ENCODE measurements around the gene CRLF3. TPM values are rescaled to one million over a fixed set of nuclear protein-coding genes. Genes with fewer than 3 reads are reported as not detected.

Gene CRLF3, protein sequence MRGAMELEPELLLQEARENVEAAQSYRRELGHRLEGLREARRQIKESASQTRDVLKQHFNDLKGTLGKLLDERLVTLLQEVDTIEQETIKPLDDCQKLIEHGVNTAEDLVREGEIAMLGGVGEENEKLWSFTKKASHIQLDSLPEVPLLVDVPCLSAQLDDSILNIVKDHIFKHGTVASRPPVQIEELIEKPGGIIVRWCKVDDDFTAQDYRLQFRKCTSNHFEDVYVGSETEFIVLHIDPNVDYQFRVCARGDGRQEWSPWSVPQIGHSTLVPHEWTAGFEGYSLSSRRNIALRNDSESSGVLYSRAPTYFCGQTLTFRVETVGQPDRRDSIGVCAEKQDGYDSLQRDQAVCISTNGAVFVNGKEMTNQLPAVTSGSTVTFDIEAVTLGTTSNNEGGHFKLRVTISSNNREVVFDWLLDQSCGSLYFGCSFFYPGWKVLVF
- 9.6 and 9.8 TPM in 2 replicates for total RNA-seq

DNA sequence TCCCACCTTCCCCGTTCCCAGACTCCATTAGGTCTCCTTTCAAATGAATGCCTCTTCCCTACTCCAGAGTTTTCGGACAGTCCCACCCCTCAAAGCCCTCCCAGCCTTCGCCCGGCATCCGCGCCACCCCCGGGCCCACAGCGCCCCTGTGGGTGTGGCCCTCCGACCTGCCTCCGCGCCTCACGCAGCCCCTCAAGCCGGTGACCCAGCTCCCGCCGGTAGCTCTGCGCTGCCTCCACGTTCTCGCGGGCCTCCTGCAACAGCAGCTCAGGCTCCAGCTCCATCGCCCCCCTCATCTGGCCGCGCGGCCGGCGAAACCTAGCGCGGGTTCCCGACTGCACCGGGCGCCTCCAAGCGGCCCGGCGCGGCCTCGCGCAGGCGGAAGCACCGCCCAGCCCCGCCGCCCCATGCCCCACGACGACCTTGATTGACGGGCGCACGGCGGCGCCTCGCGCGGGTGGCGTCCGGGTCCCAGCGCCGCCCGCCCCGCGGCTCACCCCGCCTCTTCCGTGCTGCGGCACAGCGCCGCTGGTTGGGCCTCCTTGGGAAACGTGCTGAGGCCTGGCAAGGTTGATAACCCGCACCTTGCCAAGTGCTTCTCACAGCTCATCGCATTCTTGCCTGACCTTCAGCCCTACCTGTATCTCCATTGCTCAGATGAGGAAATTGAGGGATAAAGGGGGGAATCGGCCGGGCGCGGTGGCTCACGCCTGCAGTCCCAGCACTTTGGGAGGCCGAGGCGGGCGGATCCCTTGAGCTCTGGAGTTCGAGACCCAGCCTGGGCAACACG, at the start of gene CRLF3:
TSS of gene CRLF3 (minus strand) at position 337 of the 790 bp plus-strand sequence. CDS start at position 296, 41 bp downstream.

DNA sequence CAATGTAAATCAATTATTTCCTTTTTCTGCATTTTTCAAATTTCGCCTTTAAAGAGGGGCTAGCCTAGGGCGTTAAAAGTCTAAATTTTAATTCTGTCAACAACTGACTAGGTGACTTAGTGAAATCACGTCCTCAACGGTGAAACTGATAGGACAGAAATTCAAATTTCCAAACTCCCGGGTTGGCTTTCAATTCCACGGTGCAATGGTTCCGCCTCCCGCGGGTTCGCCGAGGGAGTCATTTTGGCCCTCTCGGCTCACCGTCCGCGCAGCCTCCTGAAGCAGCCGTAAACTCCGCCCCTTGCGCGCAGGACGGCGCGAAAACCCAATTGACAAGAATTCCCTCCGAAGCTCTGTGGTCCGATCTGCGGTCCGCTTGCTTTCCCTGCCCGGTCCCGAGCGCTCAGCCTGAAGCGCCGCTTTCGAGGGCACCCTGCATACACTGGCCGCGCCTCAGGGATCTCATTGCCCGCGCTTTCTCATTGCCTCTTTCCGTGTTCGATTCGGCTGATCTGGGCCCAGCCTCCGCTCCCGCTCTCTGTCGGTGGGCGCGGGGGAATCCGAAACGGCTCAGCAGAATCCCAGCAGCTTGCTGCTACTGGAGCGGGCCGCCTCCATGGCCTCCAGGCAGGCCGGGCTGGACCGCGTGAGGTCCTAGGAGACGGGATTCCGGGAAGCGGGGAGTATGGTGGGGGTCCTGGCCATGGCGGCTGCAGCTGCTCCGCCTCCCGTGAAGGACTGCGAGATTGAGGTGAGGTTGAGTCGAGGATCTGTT, 7.4 kb upstream of the CRLF3 start, which contains the start of gene ATAD5:
TSS of gene ATAD5 (plus strand) at position 304 of the 775 bp plus-strand sequence. CDS start at position 686, 382 bp downstream.

Other genes starting within 250 kb of the CRLF3 start
- 0.17 and 0.63 TPM in 2 replicates for gene ATAD5, start 7.3 kb upstream of the CRLF3 start, total RNA-seq
- 5.6 and 10.4 TPM in 2 replicates for gene TEFM, start 81.5 kb upstream of the CRLF3 start, total RNA-seq
- gene ADAP2, start 97.3 kb upstream of the CRLF3 start, total RNA-seq = 1.3 and 2.8 TPM in 2 replicates
- gene RNF135, start 146.3 kb upstream of the CRLF3 start, total RNA-seq = 7.0 and 8.5 TPM in 2 replicates